HEK293T (cell line): ENCODE measurements around the gene VAV2.

ENCODE experiments used
- ARNT ChIP-seq: fragments of 450-650 bp; IDR thresholded peaks from 2 replicates; pipeline ENCODE4 v1.6.1; 2017; ENCODE audit warnings: mild to moderate bottlenecking
- FOXA1 ChIP-seq: fragments of 450-650 bp; IDR thresholded peaks from 2 replicates; pipeline ENCODE4 v1.6.1; 2016; ENCODE audit warnings: mild to moderate bottlenecking
- FOXM1 ChIP-seq: fragments of 450-650 bp; IDR thresholded peaks from 2 replicates; pipeline ENCODE4 v1.6.1; 2017; ENCODE audit warnings: mild to moderate bottlenecking, borderline replicate concordance
- NFRKB ChIP-seq: fragments of 450-650 bp; IDR thresholded peaks from 2 replicates; pipeline ENCODE4 v1.6.1; 2016; ENCODE audit warnings: mild to moderate bottlenecking, moderate library complexity
- PKNOX1 ChIP-seq: fragments of 450-650 bp; IDR thresholded peaks from 2 replicates; pipeline ENCODE4 v1.6.1; 2016
- SP1 ChIP-seq: fragments of 450-650 bp; IDR thresholded peaks from 2 replicates; pipeline ENCODE4 v1.6.1; 2017
- SUZ12 ChIP-seq: fragments of 450-650 bp; IDR thresholded peaks from 2 replicates; pipeline ENCODE4 v1.6.1; 2016; ENCODE audit warnings: mild to moderate bottlenecking

DNA sequence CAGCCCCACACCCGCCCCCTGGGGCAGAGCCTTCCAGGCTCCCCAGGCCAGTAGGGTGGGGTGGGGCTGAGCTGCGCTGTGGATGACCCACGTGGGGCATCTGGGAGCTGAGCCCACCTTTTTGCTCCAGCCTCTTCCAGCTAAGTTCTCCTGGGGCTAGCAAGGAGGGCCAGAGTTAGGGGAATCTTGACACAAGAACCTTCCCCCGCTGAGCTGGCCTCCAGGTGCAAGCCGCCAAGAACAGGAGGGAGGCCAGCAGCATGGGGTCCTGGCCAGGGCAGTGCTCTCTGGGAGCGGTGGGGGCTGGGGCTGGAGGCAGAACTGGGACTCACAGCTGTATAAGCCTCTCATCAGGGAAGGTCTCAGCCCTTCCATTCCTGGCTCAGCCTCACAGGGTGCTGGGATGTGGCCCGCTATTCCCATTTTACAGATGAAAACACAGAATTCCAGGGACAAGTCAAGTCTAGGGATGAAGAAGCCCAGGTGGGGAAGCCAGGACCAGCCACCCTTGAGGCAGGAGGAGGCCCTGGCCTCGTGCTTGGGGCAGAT is 275.5 kb downstream of the VAV2 start:
- TF ChIP-seq NFRKB (no peak), ARNT (no peak), PKNOX1 (no peak), SUZ12 (no peak), FOXA1 (no peak), FOXM1 (no peak), SP1 (no peak)
